Adipocyte (in vitro differentiated cells): ENCODE measurements around the gene RUNX2.

ENCODE experiments used
- DNase-seq: peaks from one replicate; pipeline ENCODE4 v3.0.0-alpha.2; 2015; ENCODE audit warnings: low read depth
- H3K27me3 ChIP-seq: replicated peaks from 2 replicates; pipeline ENCODE4 v1.7.0; 2013; ENCODE audit warnings: mild to moderate bottlenecking, low read length, moderate library complexity; ENCODE audit not compliant: control insufficient read depth, insufficient read depth
- H3K36me3 ChIP-seq: 2 replicates; pipeline ENCODE4 v1.7.0; 2013; ENCODE audit warnings: low read length, mild to moderate bottlenecking, moderate library complexity; ENCODE audit not compliant: control insufficient read depth, insufficient read depth, severe bottlenecking
- H3K4me1 ChIP-seq: 2 replicates; pipeline ENCODE4 v1.7.0; 2013; ENCODE audit warnings: mild to moderate bottlenecking, low read length, moderate library complexity; ENCODE audit not compliant: control insufficient read depth, insufficient read depth
- H3K4me3 ChIP-seq: 2 replicates; pipeline ENCODE4 v1.7.0; 2013; ENCODE audit warnings: mild to moderate bottlenecking, low read length, moderate library complexity
- H3K9ac ChIP-seq: 2 replicates; pipeline ENCODE4 v1.7.0; 2013; ENCODE audit warnings: mild to moderate bottlenecking, low read length, moderate library complexity
- H3K9me3 ChIP-seq: 2 replicates; pipeline ENCODE4 v1.7.0; 2013; ENCODE audit warnings: mild to moderate bottlenecking, low read length, moderate library complexity; ENCODE audit not compliant: control insufficient read depth

The RUNX2 gene

GRCh38 chr6:45676380-45676779 is 348.2 kb downstream of the RUNX2 start:
- Histone ChIP-seq H3K9me3 (no peaks in the 10 kb centered on the region), H3K9ac (no peak overlapping the region), H3K4me3 (no peak overlapping the region), H3K36me3 (no peaks in the 10 kb centered on the region), H3K4me1 (peaks cover 14% of the 10 kb centered on the region), H3K27me3 (no peaks in the 10 kb centered on the region)
- no peak for DNase-seq

GRCh38 chr6:45677381-45678284 is 349.5 kb downstream of the RUNX2 start:
- Histone ChIP-seq H3K9ac (no peak overlapping the region), H3K36me3 (no peaks in the 10 kb centered on the region), H3K4me3 (peak overlapping the region; percentile 26), H3K27me3 (no peaks in the 10 kb centered on the region), H3K4me1 (peaks cover 14% of the 10 kb centered on the region), H3K9me3 (peaks cover 9% of the 10 kb centered on the region)
- DNase-seq, result peak; percentile 53

- H3K9me3 ChIP-seq, result peaks cover 9% of the 10 kb centered on the region
- peaks cover 14% of the 10 kb centered on the region for H3K4me1 ChIP-seq
- no peak overlapping the region for H3K9ac ChIP-seq
- no peaks in the 10 kb centered on the region for H3K36me3 ChIP-seq
- H3K27me3 ChIP-seq, result no peaks in the 10 kb centered on the region
- H3K4me3 ChIP-seq, result no peak overlapping the region
- DNase-seq, result no peak
Measured at GRCh38 chr6:45678285-45678607, 350.1 kb downstream of the RUNX2 start.

- Histone ChIP-seq H3K36me3 (no peaks in the 10 kb centered on the region), H3K27me3 (no peaks in the 10 kb centered on the region)
- DNase-seq, result no peak
Measured at GRCh38 chr6:45679163-45679562, 351.0 kb downstream of the RUNX2 start.

DNA sequence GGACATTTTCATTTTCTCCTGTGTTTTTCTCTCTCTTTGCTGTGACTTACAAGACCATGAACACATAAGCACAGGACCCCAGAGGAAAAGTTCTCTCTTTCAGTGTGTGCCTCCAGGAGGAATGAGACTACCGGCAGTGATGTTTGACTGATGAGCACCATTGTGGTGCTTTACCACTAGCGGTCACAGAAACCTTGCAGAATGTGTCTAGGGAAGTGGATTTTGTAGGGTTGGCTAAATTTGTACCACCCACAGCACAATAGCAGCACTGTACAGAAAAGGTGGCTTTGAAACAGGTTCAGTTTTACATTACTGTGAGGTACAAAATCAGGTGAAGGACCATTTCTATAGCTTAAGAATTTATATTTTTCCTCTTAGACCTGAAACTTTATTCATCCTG is 351.5 kb downstream of the RUNX2 start:
- Histone ChIP-seq H3K4me3 (no peak overlapping the region), H3K9me3 (peaks cover 9% of the 10 kb centered on the region), H3K4me1 (peaks cover 14% of the 10 kb centered on the region), H3K36me3 (no peaks in the 10 kb centered on the region), H3K27me3 (no peaks in the 10 kb centered on the region), H3K9ac (no peak overlapping the region)
- DNase-seq, result no peak

More at GRCh38 chr6:45679163-45679562, 351.0 kb downstream of the RUNX2 start:
- Histone ChIP-seq H3K9ac (no peak overlapping the region), H3K9me3 (peaks cover 9% of the 10 kb centered on the region), H3K4me3 (no peak overlapping the region), H3K4me1 (peaks cover 14% of the 10 kb centered on the region)

GRCh38 chr6:45681860-45682511 is 353.9 kb downstream of the RUNX2 start:
- H3K4me1 ChIP-seq, result peaks cover 12% of the 10 kb centered on the region
- DNase-seq, result no peak
- H3K36me3 ChIP-seq, result no peaks in the 10 kb centered on the region
- no peak overlapping the region for H3K4me3 ChIP-seq
- no peaks in the 10 kb centered on the region for H3K27me3 ChIP-seq
- peaks cover 9% of the 10 kb centered on the region for H3K9me3 ChIP-seq
- H3K9ac ChIP-seq, result no peak overlapping the region

GRCh38 chr6:45684476-45684875 is 356.3 kb downstream of the RUNX2 start:
- no peak overlapping the region for H3K9ac ChIP-seq
- H3K36me3 ChIP-seq, result no peaks in the 10 kb centered on the region
- no peak overlapping the region for H3K4me3 ChIP-seq
- no peak for DNase-seq
- no peaks in the 10 kb centered on the region for H3K27me3 ChIP-seq
- peaks cover 9% of the 10 kb centered on the region for H3K9me3 ChIP-seq
- no peaks in the 10 kb centered on the region for H3K4me1 ChIP-seq

DNA sequence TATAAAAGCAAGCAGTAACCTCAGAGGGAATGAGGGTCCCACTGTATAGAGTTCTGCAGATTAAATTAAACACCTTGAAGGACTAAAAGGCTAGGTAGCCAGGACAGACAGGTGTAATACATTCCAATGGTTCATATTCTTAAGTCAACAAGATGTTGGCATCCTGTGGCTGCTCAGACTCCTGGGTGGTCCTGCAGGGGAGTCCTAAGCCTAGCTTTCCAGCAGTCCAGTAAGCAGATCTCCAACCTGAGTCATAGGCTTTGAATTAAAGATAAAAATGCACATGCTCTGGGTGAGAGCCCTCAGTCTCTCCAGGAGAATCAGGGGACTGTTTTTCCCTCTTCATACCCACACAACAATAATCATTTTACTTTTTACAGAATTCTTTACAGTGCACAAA is 356.9 kb downstream of the RUNX2 start:
- Histone ChIP-seq H3K9me3 (peaks cover 9% of the 10 kb centered on the region), H3K4me1 (no peaks in the 10 kb centered on the region), H3K27me3 (no peaks in the 10 kb centered on the region), H3K36me3 (no peaks in the 10 kb centered on the region), H3K4me3 (no peak overlapping the region), H3K9ac (no peak overlapping the region)
- no peak for DNase-seq

- Histone ChIP-seq H3K9ac (no peak overlapping the region), H3K9me3 (peaks cover 3% of the 10 kb centered on the region), H3K4me1 (no peaks in the 10 kb centered on the region), H3K36me3 (no peaks in the 10 kb centered on the region), H3K4me3 (no peak overlapping the region), H3K27me3 (no peaks in the 10 kb centered on the region)
- no peak for DNase-seq
Measured at GRCh38 chr6:45686841-45687569, 358.9 kb downstream of the RUNX2 start.

- no peaks in the 10 kb centered on the region for H3K36me3 ChIP-seq
- no peak overlapping the region for H3K9ac ChIP-seq
- H3K4me1 ChIP-seq, result no peaks in the 10 kb centered on the region
- no peaks in the 10 kb centered on the region for H3K27me3 ChIP-seq
- H3K4me3 ChIP-seq, result no peak overlapping the region
- DNase-seq, result no peak
- no peaks in the 10 kb centered on the region for H3K9me3 ChIP-seq
Measured at GRCh38 chr6:45687570-45687969, 359.4 kb downstream of the RUNX2 start.

- Histone ChIP-seq H3K4me1 (no peaks in the 10 kb centered on the region), H3K36me3 (no peaks in the 10 kb centered on the region), H3K9ac (no peak overlapping the region), H3K27me3 (no peaks in the 10 kb centered on the region), H3K4me3 (no peak overlapping the region), H3K9me3 (no peaks in the 10 kb centered on the region)
- DNase-seq, result no peak
Measured at GRCh38 chr6:45688180-45688579, 360.1 kb downstream of the RUNX2 start.
